MG63 (cell line): ENCODE results near the gene SEC14L2. TPM values are rescaled to one million over a fixed set of nuclear protein-coding genes. Genes with fewer than 3 reads are reported as not detected.

Experiments used
- DNase-seq: peaks from one replicate; pipeline ENCODE4 v3.0.0-alpha.2; 2020
- H3K27me3 ChIP-seq: fragments of 250-450 bp; sonication (Bioruptor Pico); 2 replicates; pipeline ENCODE4 v1.5.1; 2020; ENCODE audit warnings: mild to moderate bottlenecking, moderate library complexity
- H3K36me3 ChIP-seq: fragments of 250-450 bp; sonication (Bioruptor Pico); 2 replicates; pipeline ENCODE4 v1.5.1; 2020; ENCODE audit warnings: mild to moderate bottlenecking, moderate library complexity
- H3K4me3 ChIP-seq: fragments of 250-450 bp; sonication (Bioruptor Pico); 2 replicates; pipeline ENCODE4 v1.5.1; 2020; ENCODE audit warnings: mild to moderate bottlenecking, moderate library complexity
- H3K9me3 ChIP-seq: fragments of 250-450 bp; sonication (Bioruptor Pico); 2 replicates; pipeline ENCODE4 v1.5.1; 2020; ENCODE audit warnings: mild to moderate bottlenecking, moderate library complexity
- total RNA-seq: library from RNA; depleted of rRNA; stranded (reverse); fragments of >200 nt; shearing (Covaris generic); gene quantifications from 2 replicates; pipeline ENCODE4 v1.2.3, GENCODE V29; 2014; ENCODE audit warnings: low replicate concordance

SEC14L2 gene
- total RNA-seq, 1 experiment from 2014 or later = 30.2 TPM

- H3K9me3 ChIP-seq = no peaks in the 10 kb centered on the region
- H3K27me3 ChIP-seq = no peaks in the 10 kb centered on the region
- H3K36me3 ChIP-seq = no peaks in the 10 kb centered on the region
- H3K4me3 ChIP-seq = no peak overlapping the region
- no peak for DNase-seq
Measured at GRCh38 chr22:30371321-30371720, 25.5 kb upstream of the SEC14L2 start.

GRCh38 chr22:30371981-30372380, 24.8 kb upstream of the SEC14L2 start:
- Histone ChIP-seq H3K27me3 (no peaks in the 10 kb centered on the region), H3K9me3 (no peaks in the 10 kb centered on the region), H3K36me3 (no peaks in the 10 kb centered on the region), H3K4me3 (no peak overlapping the region)
- DNase-seq = no peak

GRCh38 chr22:30372915-30373314, 23.9 kb upstream of the SEC14L2 start:
- no peak for DNase-seq
- H3K4me3 ChIP-seq = no peak overlapping the region
- H3K36me3 ChIP-seq = no peaks in the 10 kb centered on the region
- H3K27me3 ChIP-seq = no peaks in the 10 kb centered on the region
- H3K9me3 ChIP-seq = no peaks in the 10 kb centered on the region

GRCh38 chr22:30373331-30374325, 23.2 kb upstream of the SEC14L2 start:
- no peak overlapping the region for H3K4me3 ChIP-seq
- DNase-seq = no peak
- H3K36me3 ChIP-seq = no peaks in the 10 kb centered on the region
- H3K27me3 ChIP-seq = no peaks in the 10 kb centered on the region
- no peaks in the 10 kb centered on the region for H3K9me3 ChIP-seq

- no peaks in the 10 kb centered on the region for H3K36me3 ChIP-seq
- no peak overlapping the region for H3K4me3 ChIP-seq
- no peaks in the 10 kb centered on the region for H3K27me3 ChIP-seq
- no peaks in the 10 kb centered on the region for H3K9me3 ChIP-seq
- no peak for DNase-seq
Measured at GRCh38 chr22:30375312-30375849, 21.4 kb upstream of the SEC14L2 start.

GRCh38 chr22:30380011-30380410, 16.8 kb upstream of the SEC14L2 start:
- no peak for DNase-seq
- Histone ChIP-seq H3K27me3 (no peaks in the 10 kb centered on the region), H3K36me3 (no peaks in the 10 kb centered on the region; the same call in 1 of the 2 replicates), H3K9me3 (no peaks in the 10 kb centered on the region), H3K4me3 (no peak overlapping the region)

GRCh38 chr22:30381264-30381663, 15.6 kb upstream of the SEC14L2 start:
- no peaks in the 10 kb centered on the region for H3K27me3 ChIP-seq
- DNase-seq = no peak
- no peaks in the 10 kb centered on the region; the same call in 1 of the 2 replicates for H3K36me3 ChIP-seq
- H3K9me3 ChIP-seq = no peaks in the 10 kb centered on the region
- no peak overlapping the region for H3K4me3 ChIP-seq

GRCh38 chr22:30382340-30382739, 14.5 kb upstream of the SEC14L2 start:
- Histone ChIP-seq H3K4me3 (no peak overlapping the region), H3K9me3 (no peaks in the 10 kb centered on the region), H3K36me3 (no peaks in the 10 kb centered on the region; the same call in 1 of the 2 replicates), H3K27me3 (no peaks in the 10 kb centered on the region)
- DNase-seq = no peak

GRCh38 chr22:30383061-30383460, 13.8 kb upstream of the SEC14L2 start:
- no peak for DNase-seq
- no peaks in the 10 kb centered on the region for H3K27me3 ChIP-seq

GRCh38 chr22:30385942-30386341, 10.9 kb upstream of the SEC14L2 start:
- no peaks in the 10 kb centered on the region; the same call in 1 of the 2 replicates for H3K36me3 ChIP-seq
- H3K9me3 ChIP-seq = peaks cover 5% of the 10 kb centered on the region
- no peak overlapping the region for H3K4me3 ChIP-seq
- no peak for DNase-seq
- no peaks in the 10 kb centered on the region for H3K27me3 ChIP-seq

More at GRCh38 chr22:30383061-30383460, 13.8 kb upstream of the SEC14L2 start:
- Histone ChIP-seq H3K36me3 (no peaks in the 10 kb centered on the region; the same call in 1 of the 2 replicates), H3K4me3 (no peak overlapping the region), H3K9me3 (no peaks in the 10 kb centered on the region)

GRCh38 chr22:30386608-30386959, 10.2 kb upstream of the SEC14L2 start:
- Histone ChIP-seq H3K4me3 (peak overlapping the region; percentile 58), H3K9me3 (peaks cover 6% of the 10 kb centered on the region), H3K36me3 (no peaks in the 10 kb centered on the region; the same call in 1 of the 2 replicates), H3K27me3 (no peaks in the 10 kb centered on the region)
- DNase-seq = no peak

GRCh38 chr22:30386960-30387827, 9.6 kb upstream of the SEC14L2 start, which contains the start of gene RNF215:
Gene RNF215, minus strand, starts transcription at chr22:30387411. Its CDS starts 98 bp downstream, at chr22:30387313.
- peak; percentile 74 for DNase-seq
- H3K36me3 ChIP-seq = no peaks in the 10 kb centered on the region
- H3K9me3 ChIP-seq = peaks cover 6% of the 10 kb centered on the region
- H3K4me3 ChIP-seq = peak within 1 kb of the TSS; percentile 58
- H3K27me3 ChIP-seq = no peaks in the 10 kb centered on the region

- H3K4me3 ChIP-seq = no peak overlapping the region
- H3K27me3 ChIP-seq = no peaks in the 10 kb centered on the region
- peaks cover 6% of the 10 kb centered on the region for H3K9me3 ChIP-seq
- H3K36me3 ChIP-seq = no peaks in the 10 kb centered on the region
- DNase-seq = peak; percentile 43
Measured at GRCh38 chr22:30390974-30391691, 5.7 kb upstream of the SEC14L2 start.

GRCh38 chr22:30392661-30393321, 4.0 kb upstream of the SEC14L2 start:
- no peak overlapping the region for H3K4me3 ChIP-seq
- H3K36me3 ChIP-seq = no peaks in the 10 kb centered on the region
- no peaks in the 10 kb centered on the region for H3K27me3 ChIP-seq
- DNase-seq = no peak
- peaks cover 6% of the 10 kb centered on the region for H3K9me3 ChIP-seq

- Histone ChIP-seq H3K36me3 (no peaks in the 10 kb centered on the region), H3K4me3 (no peak overlapping the region), H3K27me3 (no peaks in the 10 kb centered on the region), H3K9me3 (peaks cover 6% of the 10 kb centered on the region)
- no peak for DNase-seq
Measured at GRCh38 chr22:30393322-30393680, 3.5 kb upstream of the SEC14L2 start.

- DNase-seq = no peak
- H3K9me3 ChIP-seq = peaks cover 6% of the 10 kb centered on the region
Measured at GRCh38 chr22:30393885-30394284, 2.9 kb upstream of the SEC14L2 start.

More at GRCh38 chr22:30393885-30394284, 2.9 kb upstream of the SEC14L2 start:
- Histone ChIP-seq H3K4me3 (no peak overlapping the region), H3K36me3 (no peaks in the 10 kb centered on the region), H3K27me3 (no peaks in the 10 kb centered on the region)
